AG08395 (cell line): ENCODE data around the gene FBXO28.

Source experiments
- DNase-seq: peaks from one replicate; pipeline ENCODE4 v3.0.0; 2012; ENCODE audit warnings: mixed read lengths, low spot score

Gene FBXO28

GRCh38 chr1:224159541-224159940 lies 45.6 kb downstream of the FBXO28 start:
- DNase-seq: no peak

GRCh38 chr1:224160171-224160682 lies 46.3 kb downstream of the FBXO28 start:
- DNase-seq: no peak

- no peak for DNase-seq
Measured at GRCh38 chr1:224162768-224163167, 48.9 kb downstream of the FBXO28 start.

GRCh38 chr1:224163311-224163710 lies 49.4 kb downstream of the FBXO28 start:
- DNase-seq: no peak

- peak; percentile 53 for DNase-seq
Measured at GRCh38 chr1:224168859-224169380, 55.0 kb downstream of the FBXO28 start.

- no peak for DNase-seq
Measured at GRCh38 chr1:224169718-224170270, 55.9 kb downstream of the FBXO28 start.

GRCh38 chr1:224170343-224170742 lies 56.4 kb downstream of the FBXO28 start:
- DNase-seq: no peak

- DNase-seq: peak; percentile 42
Measured at GRCh38 chr1:224170748-224171478, 57.0 kb downstream of the FBXO28 start.

GRCh38 chr1:224172229-224172628 lies 58.3 kb downstream of the FBXO28 start:
- DNase-seq: no peak

GRCh38 chr1:224173523-224173922 lies 59.6 kb downstream of the FBXO28 start:
- no peak for DNase-seq

GRCh38 chr1:224175617-224176016 lies 61.7 kb downstream of the FBXO28 start:
- no peak for DNase-seq

GRCh38 chr1:224177356-224177999 lies 63.6 kb downstream of the FBXO28 start:
- DNase-seq: no peak

- DNase-seq: no peak
Measured at GRCh38 chr1:224178894-224179293, 65.0 kb downstream of the FBXO28 start.

GRCh38 chr1:224180783-224181452 lies 67.0 kb downstream of the FBXO28 start:
- no peak for DNase-seq

- no peak for DNase-seq
Measured at GRCh38 chr1:224181453-224181810, 67.5 kb downstream of the FBXO28 start.

GRCh38 chr1:224182057-224182865 lies 68.3 kb downstream of the FBXO28 start:
- no peak for DNase-seq

- DNase-seq: peak; percentile 95
Measured at GRCh38 chr1:224182866-224183590, 69.1 kb downstream of the FBXO28 start, which contains the start of gene DEGS1. TSS of gene DEGS1 (plus strand) at chr1:224183240. CDS start at chr1:224183337, 97 bp downstream.

- peak; percentile 63 for DNase-seq
Measured at GRCh38 chr1:224183591-224184312, 69.8 kb downstream of the FBXO28 start.

GRCh38 chr1:224185208-224185607 lies 71.3 kb downstream of the FBXO28 start:
- DNase-seq: no peak

- DNase-seq: no peak
Measured at GRCh38 chr1:224188286-224188685, 74.4 kb downstream of the FBXO28 start.
